ENCODE results near the gene ATP8B1.
A peak's percentile ranks its signal among the peaks of the same experiment; 100 is the strongest.

ATP8B1 gene

DNA sequence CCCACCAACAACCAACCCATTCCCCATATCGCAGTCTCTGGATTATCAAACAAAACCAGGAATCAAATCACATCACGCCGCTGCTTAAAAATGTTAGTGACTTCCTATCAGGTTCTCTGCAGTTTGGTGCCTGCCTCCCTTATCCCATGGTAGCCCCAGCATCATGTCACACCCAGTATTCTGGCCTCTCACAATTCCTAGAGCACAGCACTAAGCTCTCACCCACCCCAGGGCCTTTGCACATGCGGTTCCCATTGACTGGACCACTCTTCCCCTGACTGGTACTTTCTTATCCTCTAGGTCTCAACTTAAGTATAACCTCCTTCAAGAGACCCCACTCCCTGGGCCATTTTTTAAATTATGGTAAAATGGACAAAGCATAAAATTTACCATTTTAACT lies 12.8 kb downstream of the ATP8B1 start:
- Histone ChIP-seq H3K36me3 (replicated peaks) (no peaks in the 10 kb centered on the region), H3K4me3 (ENCODE audit: low read depth, low read length) (no peak overlapping the region), H3K27ac (no peak overlapping the region), H3K27me3 (replicated peaks) (no peaks in the 10 kb centered on the region)
- no peak for TF ChIP-seq CTCF (IDR thresholded peaks at IDR 0.05; ENCODE audit: low read depth, low read length, missing control alignments)
- in situ Hi-C loops (cut with HindIII; ENCODE audit: low pct_ligation_motif_present, low sequenced_read_pairs): no loop called here
- no peak for DNase-seq

GRCh38 chr18:57789759-57790158 lies 13.4 kb downstream of the ATP8B1 start:
- DNase-seq: no peak
- Histone ChIP-seq H3K4me3 (ENCODE audit: low read depth, low read length) (no peak overlapping the region), H3K27me3 (replicated peaks) (no peaks in the 10 kb centered on the region), H3K27ac (peak overlapping the region; percentile 89), H3K36me3 (replicated peaks) (no peaks in the 10 kb centered on the region)
- in situ Hi-C loops (cut with HindIII; ENCODE audit: low pct_ligation_motif_present, low sequenced_read_pairs): no loop called here
- no peak for TF ChIP-seq CTCF (IDR thresholded peaks at IDR 0.05; ENCODE audit: low read depth, low read length, missing control alignments)

DNA sequence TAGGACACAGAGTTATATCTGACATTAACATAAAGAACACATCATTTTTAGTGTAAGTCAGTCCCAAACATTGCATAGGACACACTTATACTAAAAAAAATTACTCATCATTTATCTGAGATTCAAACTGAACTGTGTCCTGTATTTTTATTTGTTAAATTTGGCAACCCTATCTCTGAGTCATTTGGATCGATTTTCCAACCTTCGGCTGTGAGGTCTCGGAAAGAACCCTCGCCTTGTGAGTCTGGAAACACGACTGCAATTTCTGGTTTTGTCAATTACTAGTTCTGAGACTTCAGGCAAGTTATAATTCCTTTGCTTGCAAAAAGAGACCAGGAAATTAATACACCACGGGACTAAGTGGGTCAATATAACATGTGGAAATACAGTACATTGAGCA lies 14.0 kb downstream of the ATP8B1 start:
- Histone ChIP-seq H3K36me3 (replicated peaks) (no peaks in the 10 kb centered on the region), H3K27me3 (replicated peaks) (no peaks in the 10 kb centered on the region), H3K4me3 (ENCODE audit: low read depth, low read length) (no peak overlapping the region), H3K27ac (peak overlapping the region; percentile 89)
- in situ Hi-C loops (cut with HindIII; ENCODE audit: low pct_ligation_motif_present, low sequenced_read_pairs): no loop called here
- DNase-seq: no peak
- TF ChIP-seq CTCF (IDR thresholded peaks at IDR 0.05; ENCODE audit: low read depth, low read length, missing control alignments): no peak

DNA sequence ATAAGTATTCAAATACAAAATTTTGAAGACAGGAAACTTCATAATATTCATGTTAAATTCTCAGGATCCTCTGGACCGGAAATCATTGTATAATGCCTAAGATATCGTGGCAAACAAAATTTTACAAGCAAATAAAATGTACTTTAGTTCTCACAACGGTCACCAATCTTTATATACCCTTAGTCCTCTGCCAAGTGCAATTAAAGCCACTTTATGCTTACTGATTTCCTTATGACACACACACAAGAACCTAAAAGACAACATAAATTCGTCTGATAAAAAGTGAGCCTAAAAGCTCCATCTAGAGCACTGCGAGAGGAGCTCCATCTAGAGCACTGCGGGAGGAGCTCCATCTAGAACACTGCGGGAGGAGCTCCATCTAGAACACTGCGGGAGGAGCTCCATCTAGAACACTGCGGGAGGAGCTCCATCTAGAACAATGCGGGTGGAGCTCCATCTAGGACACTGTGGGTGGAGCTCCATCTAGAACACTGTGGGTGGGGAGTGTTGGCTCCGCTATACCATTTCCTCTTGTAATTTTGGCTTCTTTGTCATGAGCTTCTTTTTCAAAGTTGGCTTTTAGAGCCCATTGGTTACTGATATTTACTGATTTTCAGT lies 15.9 kb downstream of the ATP8B1 start:
- no peak for TF ChIP-seq CTCF (IDR thresholded peaks at IDR 0.05; ENCODE audit: low read depth, low read length, missing control alignments)
- H3K27ac ChIP-seq: no peak overlapping the region
- H3K36me3 ChIP-seq (replicated peaks): no peaks in the 10 kb centered on the region
- H3K4me3 ChIP-seq (ENCODE audit: low read depth, low read length): no peak overlapping the region
- in situ Hi-C loops (cut with HindIII; ENCODE audit: low pct_ligation_motif_present, low sequenced_read_pairs): no loop called here
- DNase-seq: no peak
- no peaks in the 10 kb centered on the region for H3K27me3 ChIP-seq (replicated peaks)

- Histone ChIP-seq H3K36me3 (replicated peaks) (no peaks in the 10 kb centered on the region), H3K27me3 (replicated peaks) (no peaks in the 10 kb centered on the region), H3K4me3 (ENCODE audit: low read depth, low read length) (no peak overlapping the region), H3K27ac (no peak overlapping the region)
- DNase-seq: no peak
- in situ Hi-C loops (cut with HindIII; ENCODE audit: low pct_ligation_motif_present, low sequenced_read_pairs): no loop called here
- no peak for TF ChIP-seq CTCF (IDR thresholded peaks at IDR 0.05; ENCODE audit: low read depth, low read length, missing control alignments)
Measured at GRCh38 chr18:57785751-57786437, 17.2 kb downstream of the ATP8B1 start.

GRCh38 chr18:57784801-57785114 lies 18.4 kb downstream of the ATP8B1 start:
- DNase-seq: no peak
- no peak for TF ChIP-seq CTCF (IDR thresholded peaks at IDR 0.05; ENCODE audit: low read depth, low read length, missing control alignments)
- in situ Hi-C loops (cut with HindIII; ENCODE audit: low pct_ligation_motif_present, low sequenced_read_pairs): no loop called here
- no peaks in the 10 kb centered on the region for H3K27me3 ChIP-seq (replicated peaks)
- H3K27ac ChIP-seq: peak overlapping the region; percentile 81
- no peaks in the 10 kb centered on the region for H3K36me3 ChIP-seq (replicated peaks)
- H3K4me3 ChIP-seq (ENCODE audit: low read depth, low read length): no peak overlapping the region

All from brain microvascular endothelial cell (primary cell).